Omental fat pad (tissue), 4 donors: ENCODE results near the gene VPS36. TPM values are rescaled to one million over a fixed set of nuclear protein-coding genes. Genes with fewer than 3 reads are reported as not detected.
"Not testable (repeated sequence)": the region's sequence is repeated elsewhere in the genome, so short reads cannot be mapped to it uniquely, and the experiment has no call there.

ENCODE experiments used
- ATAC-seq: fragments of 150-250 bp; one replicate; pipeline ENCODE4 v1.9.1; 2016; ENCODE audit warnings: mild to moderate bottlenecking, moderate library complexity; ENCODE audit not compliant: low FRiP score
- DNase-seq: peaks from one replicate; pipeline ENCODE4 v3.0.0-alpha.2; 2019; ENCODE audit warnings: low spot score
- total RNA-seq, 4 donors: library from RNA; depleted of rRNA; stranded (reverse); fragments of >200 nt; gene quantifications; one replicate each; pipeline ENCODE4 v1.1.0, GENCODE V29; 2016
- TF ChIP-seq, protein P1 (sequence below), 3 donors: fragments of 450-650 bp; IDR thresholded peaks; one replicate each; pipeline ENCODE4 v1.5.1; 2016 to 2017; ENCODE audit warnings: antibody characterized with exemption in 3 of 3, mild to moderate bottlenecking in 3 of 3, moderate library complexity in 2 of 3

VPS36 gene
- total RNA-seq, 4 donors from 2014 or later, result 32.2 to 59.4 (median 46.5) TPM

DNA sequence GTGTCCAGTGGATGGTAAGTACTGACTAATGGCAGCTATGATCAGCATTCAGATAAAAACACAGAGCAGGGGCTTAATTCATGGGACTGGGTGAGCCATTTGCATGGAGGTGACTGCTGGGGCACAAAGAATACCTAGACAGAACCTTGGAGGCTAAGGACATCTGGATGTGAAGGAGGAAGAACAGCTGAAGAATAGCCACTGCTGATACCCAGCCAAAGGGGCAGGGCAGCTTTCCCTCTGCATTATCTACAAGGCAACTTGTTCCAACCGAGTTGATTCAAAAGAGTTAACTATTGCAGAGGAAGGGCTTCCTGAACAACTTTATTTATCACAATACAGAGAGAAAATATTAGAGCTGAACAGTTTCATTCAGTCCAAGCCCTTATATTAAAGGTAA is 31.4 kb downstream of the VPS36 start:
- DNase-seq, result no peak
- ATAC-seq, result no peak
- TF ChIP-seq, protein P1, sequence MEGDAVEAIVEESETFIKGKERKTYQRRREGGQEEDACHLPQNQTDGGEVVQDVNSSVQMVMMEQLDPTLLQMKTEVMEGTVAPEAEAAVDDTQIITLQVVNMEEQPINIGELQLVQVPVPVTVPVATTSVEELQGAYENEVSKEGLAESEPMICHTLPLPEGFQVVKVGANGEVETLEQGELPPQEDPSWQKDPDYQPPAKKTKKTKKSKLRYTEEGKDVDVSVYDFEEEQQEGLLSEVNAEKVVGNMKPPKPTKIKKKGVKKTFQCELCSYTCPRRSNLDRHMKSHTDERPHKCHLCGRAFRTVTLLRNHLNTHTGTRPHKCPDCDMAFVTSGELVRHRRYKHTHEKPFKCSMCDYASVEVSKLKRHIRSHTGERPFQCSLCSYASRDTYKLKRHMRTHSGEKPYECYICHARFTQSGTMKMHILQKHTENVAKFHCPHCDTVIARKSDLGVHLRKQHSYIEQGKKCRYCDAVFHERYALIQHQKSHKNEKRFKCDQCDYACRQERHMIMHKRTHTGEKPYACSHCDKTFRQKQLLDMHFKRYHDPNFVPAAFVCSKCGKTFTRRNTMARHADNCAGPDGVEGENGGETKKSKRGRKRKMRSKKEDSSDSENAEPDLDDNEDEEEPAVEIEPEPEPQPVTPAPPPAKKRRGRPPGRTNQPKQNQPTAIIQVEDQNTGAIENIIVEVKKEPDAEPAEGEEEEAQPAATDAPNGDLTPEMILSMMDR (IDR thresholded peaks at IDR 0.05), result no peak

DNA sequence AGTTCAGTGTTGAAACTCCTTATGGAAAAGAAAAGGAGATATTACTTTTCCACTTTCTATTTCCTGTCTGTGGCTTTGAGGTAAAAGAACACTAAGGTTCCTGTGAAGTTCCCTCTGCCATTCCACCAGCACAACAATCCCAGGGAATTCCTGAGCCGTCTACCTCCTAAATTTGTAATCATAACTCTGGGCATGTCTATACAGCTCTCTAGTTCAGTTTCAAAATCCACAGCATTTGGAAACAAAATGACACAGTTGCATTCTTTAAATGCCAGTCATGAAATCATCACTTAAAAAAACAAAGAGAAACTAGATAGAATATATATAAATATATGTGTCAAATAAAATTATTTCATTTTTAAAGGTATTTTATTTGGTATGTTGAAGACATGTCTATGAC is 35.5 kb downstream of the VPS36 start:
- TF ChIP-seq, protein P1 (IDR thresholded peaks at IDR 0.05), result no peak
- DNase-seq (no peak), ATAC-seq (no peak)

GRCh38 chr13:52414051-52414450 is 36.4 kb downstream of the VPS36 start:
- no peak for DNase-seq

DNA sequence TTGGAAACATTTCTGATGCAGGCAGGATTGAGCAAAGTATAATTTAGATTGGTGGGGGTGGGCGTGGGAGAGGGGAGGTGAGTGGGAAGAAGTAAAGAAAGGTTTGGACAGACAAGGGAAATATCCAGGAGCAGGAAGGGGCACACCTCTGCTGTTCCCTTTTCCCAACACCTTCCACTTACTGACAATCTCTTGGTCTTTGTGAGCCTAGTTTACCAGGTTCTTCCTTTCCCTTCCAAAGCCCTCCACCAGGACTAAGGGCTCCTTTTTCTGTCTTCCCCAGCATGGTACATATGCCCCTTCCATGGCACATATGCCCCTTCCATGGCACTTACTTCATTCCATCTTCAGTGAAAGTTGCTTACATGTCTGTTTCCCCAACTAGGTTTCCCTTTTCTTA is 38.3 kb downstream of the VPS36 start:
- no peak for DNase-seq
- no peak for ATAC-seq
- TF ChIP-seq, protein P1 (IDR thresholded peaks at IDR 0.05), result no peak

More at GRCh38 chr13:52414051-52414450, 36.4 kb downstream of the VPS36 start:
- no peak for ATAC-seq
- TF ChIP-seq, protein P1 (IDR thresholded peaks at IDR 0.05), result no peak

DNA sequence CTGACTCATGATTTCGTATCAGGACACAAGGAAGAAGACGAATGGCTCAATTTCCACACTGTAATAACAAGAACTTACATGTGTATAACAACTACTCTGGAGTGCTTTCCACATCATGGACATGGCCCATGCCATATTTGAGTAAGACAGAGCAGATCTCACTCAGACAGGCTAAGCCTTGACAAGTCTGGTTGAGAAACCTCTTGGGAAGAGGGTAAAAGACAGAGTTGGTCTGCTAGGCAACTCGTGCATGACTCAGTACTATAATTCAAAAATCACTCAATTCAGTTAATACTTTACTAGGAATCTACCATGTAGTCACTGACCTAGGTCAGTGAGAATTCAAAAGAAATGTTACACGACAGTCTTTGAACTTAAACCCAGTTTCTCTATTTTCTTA is 38.8 kb downstream of the VPS36 start:
- no peak for ATAC-seq
- TF ChIP-seq, protein P1 (IDR thresholded peaks at IDR 0.05), result no peak
- DNase-seq, result no peak

DNA sequence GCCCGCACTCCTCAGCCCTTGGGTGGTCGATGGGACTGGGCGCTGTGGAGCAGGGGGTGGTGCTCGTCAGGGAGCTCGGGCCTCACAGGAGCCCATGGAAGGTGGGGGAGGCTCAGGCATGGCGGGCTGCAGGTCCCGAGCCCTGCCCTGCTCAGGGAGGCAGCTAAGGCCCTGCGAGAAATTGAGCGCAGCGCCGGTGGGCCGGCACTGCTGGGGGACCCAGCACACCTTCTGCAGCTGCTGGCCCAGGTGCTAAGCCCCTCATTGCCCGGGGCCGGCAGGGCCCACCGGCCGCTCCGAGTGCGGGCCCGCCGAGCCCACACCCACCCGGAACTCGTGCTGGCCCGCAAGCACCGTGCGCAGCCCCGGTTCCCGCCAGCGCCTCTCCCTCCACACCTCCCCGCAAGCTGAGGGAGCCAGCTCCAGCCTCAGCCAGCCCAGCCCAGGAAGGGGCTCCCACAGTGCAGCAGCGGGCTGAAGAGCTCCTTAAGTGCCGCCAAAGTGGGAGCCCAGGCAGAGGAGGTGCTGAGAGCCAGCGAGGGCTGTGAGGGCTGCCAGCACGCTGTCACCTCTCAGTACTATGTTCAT is 42.3 kb downstream of the VPS36 start:
- DNase-seq, ATAC-seq: not testable (repeated sequence)

GRCh38 chr13:52407436-52407835 is 43.0 kb downstream of the VPS36 start:
- ATAC-seq, DNase-seq: not testable (repeated sequence)

DNA sequence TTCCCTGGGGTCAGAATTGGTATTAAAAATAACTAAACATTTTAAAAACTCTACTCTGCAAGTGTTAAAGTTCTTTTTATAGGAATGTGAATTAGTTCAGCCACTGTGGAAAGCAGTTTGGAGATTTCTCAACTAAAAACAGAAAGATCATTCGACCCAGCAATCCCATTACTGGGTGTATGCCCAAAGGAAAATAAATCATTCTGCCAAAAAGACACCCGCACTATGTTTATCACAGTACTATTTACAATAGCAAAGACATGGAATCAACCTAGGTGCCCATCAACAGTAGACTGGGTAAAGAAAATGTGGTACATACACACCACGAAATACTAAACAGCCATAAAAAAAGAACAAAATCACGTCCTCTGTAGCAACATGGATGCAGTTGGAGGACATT is 43.8 kb downstream of the VPS36 start:
- TF ChIP-seq, protein P1 (IDR thresholded peaks at IDR 0.05), result no peak
- DNase-seq (no peak), ATAC-seq (no peak)
